ENCODE measurements around the gene ITFG1. TPM values are rescaled to one million over a fixed set of nuclear protein-coding genes. Genes with fewer than 3 reads are reported as not detected.

The ITFG1 gene
- total and polyA plus RNA-seq, 9 of the 15 experiments (the other 6 are each of a cell fraction or from before 2014, with no cell fraction given): 17.1 to 83.5 (median 35.8) TPM

GRCh38 chr16:47388705-47389104 lies 72.2 kb downstream of the ITFG1 start (continued):
- TF ChIP-seq JUND (IDR thresholded peaks at IDR 0.05; ENCODE audit: borderline replicate concordance, low read depth, low read length): no peak; the same call in 1 of the 2 replicates
- peak; percentile 17; the same call in 1 of the 3 replicates for TF ChIP-seq JUND (tag; IDR thresholded peaks at IDR 0.05; ENCODE audit: borderline replicate concordance, low read depth, low read length)
- 0 out of 2 replicates have a peak, but pooled peaks have one; percentile 18 for TF ChIP-seq NFRKB (IDR thresholded peaks at IDR 0.05; ENCODE audit: low read depth)
- 0 out of 2 replicates have a peak, but pooled peaks have one; percentile 14 for TF ChIP-seq SMARCE1 (IDR thresholded peaks at IDR 0.05)
- peak; percentile 28; the same call in 1 of the 2 replicates for TF ChIP-seq ZNF592 (IDR thresholded peaks at IDR 0.05)
- TF ChIP-seq ETV1 (tag; conservative IDR thresholded peaks at IDR 0.05; ENCODE audit: low read depth): peak; percentile 42; the same call in 1 of the 2 replicates
- no peak for TF ChIP-seq SAFB2 (IDR thresholded peaks at IDR 0.05; ENCODE audit: borderline replicate concordance, low read depth, low read length, severe bottlenecking)
